COR-L47 (cell line): ENCODE measurements around the gene AKR1D1.
"Not testable (repeated sequence)": the region's sequence is repeated elsewhere in the genome, so short reads cannot be mapped to it uniquely, and the experiment has no call there.

ENCODE experiments used
- DNase-seq: peaks from one replicate; lab custom pipeline; 2025; lab: John Stamatoyannopoulos, UW

Gene AKR1D1

GRCh38 chr7:138074121-138074520, 2.1 kb upstream of the AKR1D1 start:
- DNase-seq = no peak

GRCh38 chr7:138074540-138074939, 1.7 kb upstream of the AKR1D1 start:
- no peak for DNase-seq

GRCh38 chr7:138075350-138075749, 909 bp upstream of the AKR1D1 start:
- DNase-seq = no peak

- DNase-seq = not testable (repeated sequence)
Measured at GRCh38 chr7:138075786-138076185, 473 bp upstream of the AKR1D1 start.

GRCh38 chr7:138077809-138078208, 1.6 kb downstream of the AKR1D1 start:
- DNase-seq = no peak

GRCh38 chr7:138079137-138079536, 2.9 kb downstream of the AKR1D1 start:
- DNase-seq = no peak

- DNase-seq = no peak
Measured at GRCh38 chr7:138081868-138082267, 5.6 kb downstream of the AKR1D1 start.

GRCh38 chr7:138083859-138084258, 7.6 kb downstream of the AKR1D1 start:
- DNase-seq = no peak

- DNase-seq = no peak
Measured at GRCh38 chr7:138086563-138087270, 10.5 kb downstream of the AKR1D1 start.

GRCh38 chr7:138089080-138089901, 13.0 kb downstream of the AKR1D1 start:
- no peak for DNase-seq

GRCh38 chr7:138091032-138091431, 14.8 kb downstream of the AKR1D1 start:
- no peak for DNase-seq

GRCh38 chr7:138091840-138092239, 15.6 kb downstream of the AKR1D1 start:
- not testable (repeated sequence) for DNase-seq

- DNase-seq = no peak
Measured at GRCh38 chr7:138092486-138093028, 16.3 kb downstream of the AKR1D1 start.

- DNase-seq = no peak
Measured at GRCh38 chr7:138095972-138096935, 20.0 kb downstream of the AKR1D1 start.

GRCh38 chr7:138097064-138097741, 20.9 kb downstream of the AKR1D1 start:
- peak; percentile 32 for DNase-seq

GRCh38 chr7:138099813-138100212, 23.6 kb downstream of the AKR1D1 start:
- DNase-seq = no peak

- no peak for DNase-seq
Measured at GRCh38 chr7:138105221-138105620, 29.0 kb downstream of the AKR1D1 start.

GRCh38 chr7:138115047-138115446, 38.8 kb downstream of the AKR1D1 start:
- DNase-seq = no peak

GRCh38 chr7:138116141-138116540, 39.9 kb downstream of the AKR1D1 start:
- no peak for DNase-seq

- DNase-seq = no peak
Measured at GRCh38 chr7:138116892-138117291, 40.6 kb downstream of the AKR1D1 start.

GRCh38 chr7:138120140-138120827, 44.0 kb downstream of the AKR1D1 start:
- DNase-seq = no peak
